BLaER1 (cell line): ENCODE results near the gene CFAP91.

Source experiments
- H3K27ac ChIP-seq: shearing (Covaris generic); formaldehyde crosslinking; 2 replicates; pipeline ENCODE4 v1.8.1; 2022
- H3K27me3 ChIP-seq: shearing (Covaris generic); formaldehyde crosslinking; 2 replicates; pipeline ENCODE4 v1.8.1; 2022
- H3K36me3 ChIP-seq: shearing (Covaris generic); formaldehyde crosslinking; 2 replicates; pipeline ENCODE4 v1.8.1; 2022
- H3K4me1 ChIP-seq: shearing (Covaris generic); formaldehyde crosslinking; 2 replicates; pipeline ENCODE4 v1.8.1; 2022
- H3K4me2 ChIP-seq: shearing (Covaris generic); formaldehyde crosslinking; 2 replicates; pipeline ENCODE4 v1.8.1; 2022
- H3K4me3 ChIP-seq: shearing (Covaris generic); formaldehyde crosslinking; 2 replicates; pipeline ENCODE4 v1.8.1; 2022
- H3K9ac ChIP-seq: shearing (Covaris generic); formaldehyde crosslinking; 2 replicates; pipeline ENCODE4 v1.8.1; 2022
- H3K9me3 ChIP-seq: shearing (Covaris generic); formaldehyde crosslinking; 2 replicates; pipeline ENCODE4 v1.8.1; 2022
- H4K20me1 ChIP-seq: shearing (Covaris generic); formaldehyde crosslinking; 2 replicates; pipeline ENCODE4 v1.8.1; 2022
- Cebpa-rat ChIP-seq: shearing (Covaris generic); IDR thresholded peaks from 2 replicates; pipeline ENCODE4 v1.8.1; 2022

Gene CFAP91

DNA sequence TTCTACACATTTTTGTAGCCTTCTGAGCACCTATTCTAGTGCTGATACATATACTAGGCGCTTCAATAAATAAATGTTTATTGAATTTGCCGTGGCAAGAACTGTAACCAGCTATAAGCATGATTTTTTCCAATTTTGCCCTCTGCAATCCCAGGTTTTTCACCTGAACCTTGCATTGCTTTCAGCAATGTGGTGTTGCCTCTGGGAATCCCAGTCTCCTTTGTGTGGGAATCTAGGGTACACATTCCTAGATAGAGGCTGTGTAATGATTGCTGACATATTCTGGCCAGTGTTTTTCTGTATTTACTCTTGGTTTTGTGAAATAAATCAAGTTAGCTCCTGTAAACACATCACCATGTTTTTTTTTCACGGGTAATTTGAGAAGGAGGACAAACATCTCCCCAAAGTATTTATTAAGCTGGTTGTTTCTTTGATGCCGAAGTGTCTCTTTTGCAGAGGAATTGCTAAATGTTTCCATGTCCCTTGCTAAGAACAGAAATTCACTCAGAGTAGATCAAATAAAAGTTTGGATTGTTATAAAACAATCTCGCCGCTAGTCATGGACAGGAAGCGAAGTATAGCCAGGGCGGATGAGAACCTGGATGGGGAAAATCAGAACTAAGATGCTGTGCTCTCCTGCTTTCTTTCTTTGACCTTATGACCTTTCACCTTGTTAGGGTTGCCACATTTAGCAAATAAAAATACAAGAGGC is 1.2 kb downstream of the CFAP91 start:
- H3K4me1 ChIP-seq = no peaks in the 10 kb centered on the region
- no peak overlapping the region for H3K4me3 ChIP-seq
- no peaks in the 10 kb centered on the region for H3K27me3 ChIP-seq
- H3K9ac ChIP-seq = no peak overlapping the region
- no peak for TF ChIP-seq Cebpa-rat
- no peak overlapping the region for H3K27ac ChIP-seq
- H3K9me3 ChIP-seq = peaks cover 21% of the 10 kb centered on the region
- no peak overlapping the region for H3K4me2 ChIP-seq
- H4K20me1 ChIP-seq = no peaks in the 10 kb centered on the region
- no peaks in the 10 kb centered on the region for H3K36me3 ChIP-seq

DNA sequence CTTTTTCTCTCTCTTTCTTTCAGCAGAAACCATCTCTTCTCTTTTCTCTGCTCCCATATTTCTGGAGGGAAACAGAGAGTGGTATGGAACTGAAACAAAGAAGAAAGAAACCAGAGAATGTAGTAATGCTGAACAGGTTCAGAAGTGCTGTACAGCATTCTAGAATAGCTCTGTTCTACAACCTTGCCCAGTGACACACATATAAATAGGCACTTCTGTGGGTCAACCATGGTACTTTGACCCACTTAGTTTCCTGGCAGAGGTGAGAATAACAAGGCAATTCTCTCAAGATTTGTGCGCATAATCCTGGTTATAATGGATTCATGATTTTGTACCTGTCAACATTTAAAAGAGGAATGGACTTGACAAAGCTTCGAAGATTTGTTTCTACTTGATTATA is 12.3 kb downstream of the CFAP91 start:
- no peak for TF ChIP-seq Cebpa-rat
- no peaks in the 10 kb centered on the region for H4K20me1 ChIP-seq
- H3K9ac ChIP-seq = no peak overlapping the region

DNA sequence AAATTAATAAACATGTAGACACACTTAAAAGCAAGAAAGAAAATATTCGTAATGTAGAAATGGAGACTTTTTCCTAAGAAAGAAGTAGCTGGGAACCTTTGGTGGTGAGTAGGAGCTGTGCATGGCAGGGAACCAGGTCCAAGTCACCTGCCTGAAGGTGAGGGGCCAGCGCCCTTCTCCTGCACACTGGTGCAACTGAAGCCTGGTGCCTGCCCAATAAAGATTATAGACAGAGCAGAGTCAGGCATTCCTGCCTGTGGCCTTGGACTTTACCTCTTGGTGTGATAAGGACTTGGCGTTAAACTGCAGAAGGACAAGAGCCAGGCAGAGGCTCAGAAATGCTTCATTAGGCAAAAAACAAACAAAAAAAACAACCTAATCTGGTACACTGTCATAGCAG is 14.2 kb downstream of the CFAP91 start:
- Histone ChIP-seq H3K9me3 (no peaks in the 10 kb centered on the region), H3K27me3 (no peaks in the 10 kb centered on the region), H3K27ac (no peak overlapping the region), H3K4me2 (no peak overlapping the region), H3K36me3 (no peaks in the 10 kb centered on the region), H4K20me1 (no peaks in the 10 kb centered on the region), H3K4me1 (no peaks in the 10 kb centered on the region), H3K9ac (no peak overlapping the region), H3K4me3 (no peak overlapping the region)
- TF ChIP-seq Cebpa-rat = no peak

More for the DNA sequence above, 12.3 kb downstream of the CFAP91 start:
- Histone ChIP-seq H3K9me3 (no peaks in the 10 kb centered on the region), H3K4me3 (no peak overlapping the region), H3K27me3 (no peaks in the 10 kb centered on the region), H3K4me1 (no peaks in the 10 kb centered on the region), H3K36me3 (no peaks in the 10 kb centered on the region), H3K4me2 (no peak overlapping the region), H3K27ac (no peak overlapping the region)

DNA sequence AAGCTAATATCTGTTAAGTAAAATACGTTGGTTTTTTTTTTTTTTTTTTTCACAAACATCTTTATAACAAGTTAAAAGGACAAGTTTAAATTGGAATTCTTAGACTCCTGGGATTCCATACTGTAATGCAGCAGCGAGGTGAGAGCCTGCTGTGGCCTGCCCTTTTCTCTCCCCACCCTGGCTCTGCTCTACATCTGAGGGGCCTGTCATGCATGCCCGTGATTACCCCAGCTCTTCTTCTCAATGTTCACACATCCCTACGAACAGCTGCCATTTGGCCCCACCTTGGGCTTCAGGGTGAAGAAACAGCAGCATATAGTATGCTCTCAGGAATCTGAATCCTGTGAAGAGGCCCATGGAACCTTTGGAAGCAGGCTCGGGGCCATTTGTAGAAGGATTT is 14.7 kb downstream of the CFAP91 start:
- Histone ChIP-seq H3K4me2 (no peak overlapping the region), H3K4me3 (no peak overlapping the region), H3K9me3 (no peaks in the 10 kb centered on the region), H3K9ac (no peak overlapping the region), H3K27me3 (no peaks in the 10 kb centered on the region), H3K27ac (no peak overlapping the region), H4K20me1 (no peaks in the 10 kb centered on the region), H3K36me3 (no peaks in the 10 kb centered on the region), H3K4me1 (no peaks in the 10 kb centered on the region)
- no peak for TF ChIP-seq Cebpa-rat

DNA sequence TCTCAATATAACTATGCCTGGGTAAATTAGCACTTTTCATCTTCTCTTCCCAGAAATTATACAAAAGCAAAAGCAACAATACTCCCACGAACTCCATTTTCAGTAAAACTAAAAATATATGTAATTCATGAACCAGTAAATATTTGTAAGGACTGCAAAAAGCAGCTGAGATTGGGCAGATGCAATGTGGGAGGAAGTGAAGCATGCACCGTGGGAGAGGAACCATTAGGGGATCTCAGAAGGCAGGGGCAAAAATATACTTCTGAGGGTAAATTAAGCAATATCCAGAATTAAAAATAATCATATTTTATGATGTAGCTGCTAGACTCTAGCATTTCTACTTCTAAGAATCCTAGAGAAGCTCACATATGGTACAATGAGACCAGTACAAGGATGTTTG is 20.2 kb downstream of the CFAP91 start:
- H3K27ac ChIP-seq = no peak overlapping the region
- no peaks in the 10 kb centered on the region for H3K4me1 ChIP-seq
- no peak overlapping the region for H3K4me2 ChIP-seq
- H4K20me1 ChIP-seq = no peaks in the 10 kb centered on the region
- no peak overlapping the region for H3K4me3 ChIP-seq
- no peaks in the 10 kb centered on the region for H3K9me3 ChIP-seq
- no peaks in the 10 kb centered on the region for H3K36me3 ChIP-seq
- H3K9ac ChIP-seq = no peak overlapping the region
- no peaks in the 10 kb centered on the region for H3K27me3 ChIP-seq
- no peak for TF ChIP-seq Cebpa-rat

DNA sequence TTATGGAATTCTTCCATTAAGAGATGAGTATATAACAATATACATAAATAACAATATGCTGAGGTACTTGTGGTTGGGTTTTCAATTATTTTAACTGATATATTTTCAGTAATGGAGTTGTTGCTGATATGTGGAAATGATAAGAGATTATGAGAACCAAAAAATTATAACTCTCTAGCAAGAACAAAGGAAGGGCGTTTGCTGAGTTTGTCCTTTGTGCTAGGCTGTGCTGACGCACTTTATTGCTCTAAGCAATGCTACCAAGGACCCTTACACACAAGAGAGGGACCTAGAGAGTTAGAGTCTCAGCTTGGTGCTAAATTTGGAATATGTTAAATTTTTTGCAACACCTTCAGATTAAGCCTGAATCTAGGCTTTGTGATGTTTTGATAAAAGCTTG is 24.1 kb downstream of the CFAP91 start:
- no peak overlapping the region for H3K9ac ChIP-seq
- H3K4me3 ChIP-seq = no peak overlapping the region
- H3K27ac ChIP-seq = no peak overlapping the region
- no peaks in the 10 kb centered on the region for H3K36me3 ChIP-seq
- no peak overlapping the region for H3K4me2 ChIP-seq
- no peaks in the 10 kb centered on the region for H3K4me1 ChIP-seq
- no peaks in the 10 kb centered on the region for H4K20me1 ChIP-seq
- no peaks in the 10 kb centered on the region for H3K9me3 ChIP-seq
- no peaks in the 10 kb centered on the region for H3K27me3 ChIP-seq
- TF ChIP-seq Cebpa-rat = no peak

DNA sequence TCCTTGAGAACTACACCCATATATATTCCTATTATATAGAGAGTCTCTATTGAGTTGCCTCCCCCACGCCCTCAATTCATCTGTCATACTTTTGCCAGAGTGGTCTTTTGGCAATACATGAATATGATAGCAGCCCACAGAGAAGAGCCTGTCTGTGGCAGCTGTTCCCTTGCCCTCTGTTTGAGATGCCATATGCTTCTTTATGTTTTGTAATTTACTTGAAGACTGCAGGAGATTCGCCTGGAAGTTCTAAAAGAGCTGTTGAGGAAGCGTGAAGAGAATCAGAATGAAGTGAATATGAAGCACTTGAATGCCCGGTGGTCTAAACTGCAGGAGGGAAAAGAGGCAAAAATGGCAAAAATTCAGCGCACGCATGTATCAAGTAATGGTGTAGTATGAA is 27.2 kb downstream of the CFAP91 start:
- Histone ChIP-seq H4K20me1 (no peaks in the 10 kb centered on the region), H3K4me1 (no peaks in the 10 kb centered on the region), H3K27ac (no peak overlapping the region), H3K9me3 (no peaks in the 10 kb centered on the region), H3K36me3 (no peaks in the 10 kb centered on the region), H3K4me2 (no peak overlapping the region), H3K9ac (no peak overlapping the region), H3K27me3 (no peaks in the 10 kb centered on the region), H3K4me3 (no peak overlapping the region)
- no peak for TF ChIP-seq Cebpa-rat

DNA sequence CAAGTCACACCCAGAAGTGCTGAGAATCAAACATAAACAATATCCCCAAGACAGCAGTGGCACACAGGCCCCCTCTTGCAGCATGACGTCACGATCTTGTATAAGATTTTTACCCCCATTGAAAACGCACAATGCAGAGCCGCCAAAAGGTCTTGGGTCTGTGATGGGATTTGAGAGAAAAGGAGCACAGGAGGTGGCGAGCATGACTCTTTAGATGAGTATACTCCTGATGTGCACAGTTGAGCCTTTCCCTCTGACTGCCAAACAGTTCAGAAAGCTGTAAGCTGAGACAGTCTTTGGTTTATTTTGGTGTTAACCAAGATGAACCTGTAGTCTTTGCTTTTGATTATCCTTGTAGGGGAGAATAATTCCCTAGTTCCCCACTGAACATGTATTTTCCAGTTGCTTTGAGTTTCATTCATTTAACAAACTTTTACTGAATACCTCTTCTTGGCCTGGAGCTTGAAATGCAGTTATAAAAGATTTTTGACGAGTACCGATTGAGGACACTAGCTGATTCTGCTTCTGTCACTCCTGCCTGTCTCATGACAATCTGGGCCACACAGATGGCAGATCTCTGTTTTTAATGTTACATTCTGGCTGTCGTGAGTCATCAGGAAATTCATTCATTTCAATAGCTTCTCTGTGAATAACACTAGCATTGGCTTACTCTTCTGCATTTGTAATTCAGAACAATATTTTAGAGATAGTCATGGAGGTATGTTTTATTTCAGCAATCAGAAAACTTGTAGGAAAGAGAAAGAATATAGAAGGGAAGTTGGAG is 28.9 kb downstream of the CFAP91 start:
- Histone ChIP-seq H3K9ac (no peak overlapping the region), H3K4me1 (no peaks in the 10 kb centered on the region), H3K27ac (no peak overlapping the region), H3K4me2 (no peak overlapping the region), H3K27me3 (no peaks in the 10 kb centered on the region), H3K4me3 (no peak overlapping the region), H4K20me1 (no peaks in the 10 kb centered on the region), H3K36me3 (no peaks in the 10 kb centered on the region), H3K9me3 (no peaks in the 10 kb centered on the region)
- no peak for TF ChIP-seq Cebpa-rat

DNA sequence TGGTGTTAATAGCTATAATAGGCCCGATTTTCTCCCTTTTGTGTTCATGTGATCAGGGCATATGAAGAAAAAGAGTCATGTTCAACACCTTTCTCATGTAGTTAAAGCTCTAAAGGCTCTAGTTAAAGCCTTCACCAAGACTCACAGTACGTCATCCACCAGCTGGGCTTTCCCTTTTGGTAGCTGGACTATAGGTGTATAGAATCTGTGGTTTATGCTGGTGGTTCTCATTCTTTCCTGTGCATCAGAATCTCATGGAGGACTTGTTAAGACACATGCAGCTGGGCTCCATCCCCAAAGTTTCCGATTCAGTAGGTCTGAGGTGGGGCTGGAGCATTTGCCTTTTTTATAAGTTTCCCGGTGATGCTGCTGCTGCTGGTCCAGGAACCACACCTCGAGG is 31.0 kb downstream of the CFAP91 start:
- Histone ChIP-seq H3K27me3 (no peaks in the 10 kb centered on the region), H3K9me3 (no peaks in the 10 kb centered on the region), H3K9ac (no peak overlapping the region), H4K20me1 (no peaks in the 10 kb centered on the region), H3K36me3 (no peaks in the 10 kb centered on the region), H3K4me3 (no peak overlapping the region), H3K27ac (no peak overlapping the region), H3K4me2 (no peak overlapping the region), H3K4me1 (no peaks in the 10 kb centered on the region)
- no peak for TF ChIP-seq Cebpa-rat

DNA sequence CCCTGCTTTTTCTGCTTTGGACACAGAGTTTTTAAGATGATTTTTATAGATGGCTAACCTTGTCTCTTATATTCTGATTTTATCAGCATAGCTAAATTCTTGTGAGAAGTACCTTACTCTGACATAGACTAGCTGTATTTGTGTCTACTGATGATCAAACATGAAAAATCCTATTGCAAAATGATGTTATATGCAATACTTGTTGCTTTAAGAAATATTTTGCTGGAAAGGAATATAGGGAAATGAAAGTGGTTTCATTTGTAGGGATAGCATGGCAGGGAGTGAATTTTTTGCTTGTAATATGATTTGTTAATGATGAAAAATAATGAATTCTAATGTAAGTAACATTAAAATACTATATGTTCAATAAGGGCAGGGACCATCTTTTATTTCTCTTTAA is 35.9 kb downstream of the CFAP91 start:
- TF ChIP-seq Cebpa-rat = no peak

More for the DNA sequence above, 35.9 kb downstream of the CFAP91 start:
- no peak overlapping the region for H3K9ac ChIP-seq
- H4K20me1 ChIP-seq = no peaks in the 10 kb centered on the region
- H3K9me3 ChIP-seq = no peaks in the 10 kb centered on the region
- H3K4me2 ChIP-seq = no peak overlapping the region
- H3K36me3 ChIP-seq = no peaks in the 10 kb centered on the region
- no peaks in the 10 kb centered on the region for H3K4me1 ChIP-seq
- H3K27me3 ChIP-seq = no peaks in the 10 kb centered on the region
- H3K4me3 ChIP-seq = no peak overlapping the region
- H3K27ac ChIP-seq = no peak overlapping the region
